Measurements from ENCODE around the gene RREB1. TPM values are rescaled to one million over a fixed set of nuclear protein-coding genes. Genes with fewer than 3 reads are reported as not detected.
"Not testable (repeated sequence)": the region's sequence is repeated elsewhere in the genome, so short reads cannot be mapped to it uniquely, and the experiment has no call there.

The RREB1 gene
- total RNA-seq, 1 experiment from 2014 or later = 51.1 TPM

DNA sequence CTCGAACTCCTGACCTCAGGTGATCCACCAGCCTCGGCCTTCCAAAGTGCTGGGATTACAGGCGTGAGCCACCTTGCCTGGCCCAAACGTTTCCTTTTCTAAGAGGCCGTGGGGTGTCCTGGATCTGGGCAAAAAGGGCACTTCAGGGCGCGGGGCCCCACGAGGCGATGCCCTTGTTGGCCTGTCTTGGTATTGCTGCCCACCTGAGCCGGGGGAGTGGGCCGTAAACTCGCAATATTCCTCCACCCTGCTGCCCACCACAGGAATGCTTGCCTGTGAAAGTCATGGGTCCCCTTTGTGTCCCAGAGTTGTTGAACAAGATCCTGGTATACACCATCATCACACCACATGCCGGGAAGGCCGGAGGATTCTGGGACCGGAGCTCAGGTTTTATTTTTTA, 156.3 kb downstream of the RREB1 start:
- CTCF ChIA-PET = interaction anchor here (0.6 kb wide), 1 partner anchor 564 kb away, joined by 3 read pairs; no protein-coding TSS in a partner anchor
- Histone ChIP-seq H3K9me3 (no peaks in the 10 kb centered on the region), H3K4me1 (peaks cover 13% of the 10 kb centered on the region), H3K36me3 (ENCODE audit: control insufficient read depth, insufficient read depth, low read length) (no peaks in the 10 kb centered on the region), H3K4me3 (ENCODE audit: low read depth, low read length) (no peak overlapping the region), H3K27me3 (replicated peaks; ENCODE audit: control insufficient read depth, insufficient read depth, low read length) (no peaks in the 10 kb centered on the region)
- DNase-seq = no peak
- no peak overlapping the region for H3K27ac Mint-ChIP-seq (ENCODE audit: unreplicated experiment)
- H3K4me3 Mint-ChIP-seq (ENCODE audit: unreplicated experiment) = no peak overlapping the region
- H3K36me3 Mint-ChIP-seq (ENCODE audit: insufficient read depth, unreplicated experiment) = no peaks in the 10 kb centered on the region
- no TSS peak for BruUV-seq (replicated peaks)
- no peak for TF ChIP-seq CTCF (IDR thresholded peaks at IDR 0.05; ENCODE audit: insufficient read depth in 1 of 2, low read depth in 1 of 2, low read length in 1 of 2, severe bottlenecking in 1 of 2, unreplicated experiment in 1 of 2)
- H3K4me1 Mint-ChIP-seq (ENCODE audit: low read depth, unreplicated experiment) = peaks cover 15% of the 10 kb centered on the region
- H3K27me3 Mint-ChIP-seq (ENCODE audit: insufficient read depth, unreplicated experiment) = no peaks in the 10 kb centered on the region
- H3K9me3 Mint-ChIP-seq (ENCODE audit: unreplicated experiment) = no peaks in the 10 kb centered on the region
- intact Hi-C loops (cut with micrococcal nuclease; ENCODE audit: unreplicated experiment) = loop anchor here (5.0 kb wide), 1 partner anchor 542 kb away; no protein-coding TSS in a partner anchor
- POLR2A ChIA-PET = no interaction called here

DNA sequence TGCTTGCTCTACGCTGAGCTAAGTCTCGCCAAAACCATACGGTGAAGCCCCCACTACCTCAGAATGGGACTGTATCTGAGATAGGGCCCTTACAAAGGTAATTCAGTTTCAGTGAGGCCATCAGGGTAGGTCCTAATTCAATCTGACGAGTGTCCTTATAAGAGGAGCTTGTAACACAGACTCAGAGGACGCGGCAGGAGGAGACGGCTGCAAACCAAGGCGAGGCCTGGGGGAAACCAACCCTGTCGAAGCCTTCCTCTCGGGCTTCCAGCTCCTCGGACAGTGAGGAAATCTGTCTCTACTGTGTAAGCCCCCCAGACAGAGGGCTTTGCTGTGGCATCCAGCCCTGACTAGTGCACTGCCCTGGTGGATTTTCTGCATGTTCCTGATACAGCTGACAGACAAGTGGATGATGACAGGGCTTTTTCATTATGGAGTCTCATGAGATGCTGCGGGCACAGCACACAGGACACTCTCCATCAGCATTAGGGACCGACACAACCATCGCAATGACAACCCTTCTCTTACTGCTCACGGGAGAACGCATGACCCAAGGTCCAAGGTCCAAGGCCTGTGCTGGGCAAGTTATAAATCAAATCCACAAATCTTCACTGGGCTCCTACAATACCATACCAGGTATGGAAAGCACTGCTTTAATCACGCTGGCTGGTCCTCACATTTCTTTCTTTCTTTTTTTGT, 157.1 kb downstream of the RREB1 start:
- H3K4me1 ChIP-seq = peaks cover 13% of the 10 kb centered on the region
- ChIA-PET POLR2A (no interaction called here), CTCF (no interaction called here)
- BruUV-seq (replicated peaks) = no TSS peak
- H3K4me3 ChIP-seq (ENCODE audit: low read depth, low read length) = no peak overlapping the region
- Mint-ChIP-seq H3K36me3 (ENCODE audit: insufficient read depth, unreplicated experiment) (no peaks in the 10 kb centered on the region), H3K27ac (ENCODE audit: unreplicated experiment) (no peak overlapping the region), H3K4me1 (ENCODE audit: low read depth, unreplicated experiment) (peaks cover 8% of the 10 kb centered on the region), H3K9me3 (ENCODE audit: unreplicated experiment) (no peaks in the 10 kb centered on the region), H3K4me3 (ENCODE audit: unreplicated experiment) (no peak overlapping the region), H3K27me3 (ENCODE audit: insufficient read depth, unreplicated experiment) (no peaks in the 10 kb centered on the region)
- no peaks in the 10 kb centered on the region for H3K36me3 ChIP-seq (ENCODE audit: control insufficient read depth, insufficient read depth, low read length)
- H3K9me3 ChIP-seq = no peaks in the 10 kb centered on the region
- intact Hi-C loops (cut with micrococcal nuclease; ENCODE audit: unreplicated experiment) = loop anchor here (5.0 kb wide), 1 partner anchor 543 kb away; no protein-coding TSS in a partner anchor
- no peak for TF ChIP-seq CTCF (IDR thresholded peaks at IDR 0.05; ENCODE audit: insufficient read depth in 1 of 2, low read depth in 1 of 2, low read length in 1 of 2, severe bottlenecking in 1 of 2, unreplicated experiment in 1 of 2)
- H3K27me3 ChIP-seq (replicated peaks; ENCODE audit: control insufficient read depth, insufficient read depth, low read length) = no peaks in the 10 kb centered on the region
- DNase-seq = no peak

DNA sequence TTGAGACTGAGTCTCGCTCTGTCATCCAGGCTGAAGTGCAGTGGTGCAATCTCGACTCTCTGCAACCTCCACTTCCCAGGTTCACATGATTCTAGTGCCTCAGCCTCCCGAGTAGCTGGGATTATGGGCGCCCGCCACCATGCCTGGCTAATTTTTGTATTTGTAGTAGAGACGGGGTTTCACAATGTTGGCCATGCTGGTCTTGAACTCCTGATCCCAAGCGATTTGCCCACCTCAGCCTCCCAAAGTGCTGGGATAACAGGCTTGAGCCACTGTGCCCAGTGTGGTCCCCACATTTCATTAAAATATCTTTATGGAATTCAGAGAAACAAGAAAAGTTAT, 157.6 kb downstream of the RREB1 start:
- H3K4me3 ChIP-seq (ENCODE audit: low read depth, low read length); H3K27me3 Mint-ChIP-seq (ENCODE audit: insufficient read depth, unreplicated experiment); H3K36me3 Mint-ChIP-seq (ENCODE audit: insufficient read depth, unreplicated experiment); H3K4me1 Mint-ChIP-seq (ENCODE audit: low read depth, unreplicated experiment); H3K4me3 Mint-ChIP-seq (ENCODE audit: unreplicated experiment); BruUV-seq (replicated peaks); H3K36me3 ChIP-seq (ENCODE audit: control insufficient read depth, insufficient read depth, low read length); H3K27ac Mint-ChIP-seq (ENCODE audit: unreplicated experiment); H3K9me3 Mint-ChIP-seq (ENCODE audit: unreplicated experiment); CTCF ChIA-PET; intact Hi-C loops (cut with micrococcal nuclease; ENCODE audit: unreplicated experiment); H3K27me3 ChIP-seq (replicated peaks; ENCODE audit: control insufficient read depth, insufficient read depth, low read length); POLR2A ChIA-PET; H3K9me3 ChIP-seq; DNase-seq: not testable (repeated sequence)
- H3K4me1 ChIP-seq = peaks cover 11% of the 10 kb centered on the region

Data from Caco-2 (cell line).